HL-60/S4 treated with retinoic acid at 250 ng/mL for 4 days and 3 days (cell line): ENCODE measurements around the gene PACS2.

ENCODE experiments used
- in situ Hi-C: fragments of 300-500 bp; cut with MboI; formaldehyde crosslinking; loops from 2 replicates; pipeline ENCODE4 v1.7.0; 2022; ENCODE audit warnings: low sequenced_read_pairs

The PACS2 gene

DNA sequence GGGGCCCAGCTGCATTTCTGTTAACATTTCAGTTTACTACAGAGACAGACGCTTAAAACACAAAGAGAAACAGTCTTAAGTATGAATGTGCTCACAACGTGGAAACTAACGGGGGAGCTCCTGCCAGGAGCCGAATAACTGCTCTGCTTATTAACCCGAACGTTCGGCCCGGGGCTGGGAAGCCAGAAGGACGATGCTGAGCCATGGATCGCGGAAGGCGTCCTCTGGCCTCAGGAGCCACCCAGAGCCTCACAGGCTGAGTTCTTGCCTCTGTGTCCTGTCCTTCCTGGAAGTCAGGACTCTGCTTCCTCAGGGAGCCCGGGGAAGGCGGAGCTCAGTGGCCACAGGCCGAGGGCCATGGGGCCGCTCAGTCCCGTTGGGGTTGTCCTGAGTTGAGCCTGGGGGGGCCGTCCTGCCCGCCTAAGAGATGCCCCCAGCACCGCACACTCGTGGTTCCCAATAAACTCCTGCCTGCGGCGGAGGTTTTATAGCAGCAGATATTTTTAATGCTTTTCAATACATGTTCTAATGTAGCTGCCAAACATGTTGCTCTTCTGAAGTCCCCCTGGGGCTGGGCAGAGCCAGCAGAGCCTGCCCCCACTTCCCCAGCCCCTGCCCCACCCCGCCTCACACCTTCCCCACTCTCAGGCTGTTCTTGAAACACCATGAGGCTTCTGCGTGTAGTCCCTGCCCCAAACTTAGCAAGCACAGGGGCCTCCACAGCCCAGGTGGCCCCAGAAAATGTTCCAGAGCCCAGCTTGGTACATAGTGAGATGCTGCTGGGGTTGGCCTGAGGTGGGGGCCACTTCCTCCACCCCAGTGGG, 80.4 kb downstream of the PACS2 start:
- in situ Hi-C loops: no loop called here

DNA sequence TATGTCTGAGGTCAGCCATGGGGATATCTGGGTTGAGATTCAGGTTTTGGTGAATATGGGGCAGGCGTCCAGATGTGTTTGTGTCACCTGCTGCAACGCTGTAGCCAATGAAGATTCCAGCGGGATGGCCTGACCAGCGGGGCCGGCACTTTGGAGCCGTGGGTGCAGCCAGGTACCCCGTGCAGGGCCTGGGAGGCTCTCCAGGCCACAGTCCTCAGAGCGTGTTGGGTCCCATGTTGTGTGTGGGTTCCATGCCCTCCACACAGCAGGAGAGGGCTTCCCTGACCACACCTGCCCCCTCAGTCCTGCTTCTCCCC, 80.9 kb downstream of the PACS2 start:
- in situ Hi-C loops: no loop called here

DNA sequence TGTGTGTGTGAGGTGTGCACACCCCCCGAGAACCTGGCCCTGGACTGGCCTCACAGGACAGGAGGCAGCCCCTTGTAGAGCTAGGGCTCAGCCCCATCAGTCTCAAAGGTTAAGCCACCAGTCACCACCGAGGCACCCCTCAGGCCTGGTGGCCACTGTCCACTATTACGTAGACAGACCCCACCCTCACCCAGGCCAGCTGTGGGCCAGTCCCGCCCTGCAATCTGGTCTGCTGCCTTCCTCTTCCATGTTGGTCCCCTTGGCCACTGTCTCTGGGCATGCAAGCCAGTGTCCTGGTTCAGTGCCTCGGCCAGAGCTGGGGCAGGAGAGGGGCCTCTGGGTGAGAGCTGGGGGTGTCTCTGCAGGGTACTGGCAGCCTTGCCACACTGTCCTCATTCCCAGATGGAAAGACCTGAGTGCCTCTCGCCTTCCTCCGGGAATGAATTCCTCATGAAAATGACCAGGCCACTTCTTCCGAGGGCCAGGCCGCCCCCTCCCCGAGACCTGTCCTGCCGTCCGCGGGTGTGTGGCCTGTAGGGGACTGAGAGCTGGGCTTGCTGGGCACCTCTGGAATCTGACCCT, 82.9 kb downstream of the PACS2 start:
- in situ Hi-C loops: no loop called here

DNA sequence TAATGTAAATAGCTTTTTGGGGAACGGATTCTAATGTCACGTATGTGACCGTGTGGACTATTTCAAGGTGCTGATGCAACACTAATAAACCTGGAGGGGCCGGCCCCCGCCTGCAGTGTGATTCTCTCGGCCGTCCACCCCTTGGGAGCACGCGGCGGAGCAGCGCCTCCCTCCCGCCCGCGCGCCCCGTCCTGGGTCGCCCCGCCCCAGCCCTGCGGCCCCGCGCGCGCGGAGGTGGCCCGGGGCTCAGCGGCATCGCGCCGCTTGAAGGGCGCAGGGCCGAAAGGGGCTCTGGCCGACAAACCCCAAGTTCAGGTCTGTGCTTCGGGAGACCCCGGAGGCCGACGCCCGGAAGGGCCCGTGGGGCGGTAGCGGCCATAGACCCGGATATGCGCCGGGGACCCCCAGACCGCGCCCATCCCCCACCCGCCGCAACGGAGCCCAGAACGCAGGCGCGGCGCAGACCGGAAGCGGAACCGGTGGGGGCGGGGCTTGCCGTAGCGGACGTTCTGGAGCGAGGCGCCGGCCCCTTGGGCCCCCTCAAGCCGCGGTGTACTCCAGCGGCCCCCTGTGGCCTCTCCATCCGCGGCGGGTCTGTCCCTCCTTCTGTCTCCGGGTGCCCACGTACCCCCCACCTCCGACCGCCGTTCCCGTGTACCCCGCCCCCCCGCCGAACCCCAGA, 83.6 kb downstream of the PACS2 start, which contains the start of gene TEX22:
Gene TEX22, plus strand, starts transcription at position 495 of the 682 bp plus-strand sequence. CDS start 803 bp downstream, outside the sequence.
- in situ Hi-C loops: no loop called here

DNA sequence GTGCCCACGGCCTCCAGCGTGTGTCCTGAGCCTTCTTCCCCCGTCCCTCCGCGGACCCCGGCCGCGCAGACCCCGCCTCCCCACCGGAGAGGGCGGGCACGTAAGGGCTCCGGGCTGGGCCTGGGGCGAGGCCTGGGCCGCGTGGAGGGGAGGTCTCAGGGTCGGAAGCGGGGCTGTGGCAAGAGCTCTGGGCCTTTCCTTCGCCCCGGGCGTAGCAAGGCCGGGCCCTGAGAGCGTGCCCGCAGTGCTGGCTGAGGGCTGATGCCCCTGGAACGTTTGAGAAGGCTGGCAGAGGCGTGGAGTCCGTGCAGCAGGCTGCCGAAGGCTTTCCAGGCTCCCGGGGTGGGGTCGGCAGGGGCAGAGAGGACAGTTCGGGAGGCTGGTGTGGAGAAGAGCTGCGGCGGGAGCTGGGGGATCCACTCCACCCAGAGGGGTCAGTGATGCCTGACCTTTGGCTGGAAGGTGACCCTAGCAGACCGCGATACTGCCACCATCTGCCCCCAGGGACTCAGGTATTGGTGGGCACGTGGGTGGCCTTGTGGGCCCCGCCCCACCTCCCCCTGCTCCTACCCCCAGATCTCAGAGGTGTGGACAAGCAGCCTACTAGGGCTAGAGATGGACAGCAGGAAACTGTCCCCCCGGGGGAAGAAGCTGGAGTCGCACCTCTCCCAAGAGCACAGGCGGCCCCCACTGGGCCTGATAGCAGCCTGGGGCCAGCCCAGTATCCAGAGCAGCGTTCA, 84.3 kb downstream of the PACS2 start:
- in situ Hi-C loops: no loop called here

DNA sequence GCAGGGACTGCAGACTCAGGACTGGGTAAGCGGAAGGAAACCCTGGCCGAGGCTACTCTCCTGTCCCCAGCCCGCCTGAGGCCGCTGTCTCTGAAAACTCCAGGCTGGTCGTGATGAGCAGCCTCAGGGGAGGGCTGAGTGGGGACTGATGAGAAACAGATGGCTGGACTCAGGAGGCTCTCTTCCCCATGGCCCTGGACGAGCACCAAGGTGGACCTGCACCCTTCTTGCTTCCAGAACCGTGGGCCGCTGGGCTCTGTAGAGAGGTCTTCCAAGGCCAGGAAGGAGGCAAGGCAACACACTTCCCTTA, 84.9 kb downstream of the PACS2 start:
- in situ Hi-C loops: no loop called here

DNA sequence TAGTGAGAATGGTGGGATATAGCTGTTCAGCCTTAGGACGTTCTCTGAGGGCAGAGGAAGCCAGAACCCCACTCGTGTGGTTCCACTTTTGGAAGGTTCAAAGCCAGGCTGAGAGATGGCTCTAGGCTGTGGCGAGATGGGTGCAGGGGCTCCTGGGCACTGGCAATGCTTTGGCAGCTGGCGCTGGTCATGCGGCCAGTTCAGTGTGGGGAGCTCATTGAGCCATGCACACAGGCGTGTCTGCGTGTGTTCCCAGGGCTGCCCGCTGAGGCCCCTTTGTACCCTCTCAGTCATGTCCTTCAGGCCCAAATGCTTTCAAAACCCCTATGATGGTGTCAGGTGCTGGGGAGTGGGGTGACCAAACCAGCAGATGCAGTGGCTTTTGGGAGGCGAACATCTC, 85.5 kb downstream of the PACS2 start:
- in situ Hi-C loops: no loop called here

DNA sequence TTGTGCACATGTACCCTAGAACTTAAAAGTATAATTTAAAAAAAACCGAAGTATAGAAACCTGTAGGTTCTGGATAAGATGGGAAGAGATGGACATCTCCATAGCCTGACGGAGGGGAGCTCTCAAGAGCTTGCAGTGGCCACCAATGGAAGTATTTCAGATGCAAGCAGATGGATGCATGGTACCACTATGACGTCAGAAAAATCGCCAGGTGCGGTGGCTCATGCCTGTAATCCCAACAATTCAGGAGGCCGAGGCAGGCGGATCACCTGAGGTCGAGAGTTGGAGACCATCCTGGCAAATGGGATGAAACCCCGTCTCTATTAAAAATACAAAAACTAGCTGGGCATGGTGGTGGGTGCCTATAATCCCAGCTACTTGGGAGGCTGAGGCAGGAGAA, 87.2 kb downstream of the PACS2 start:
- in situ Hi-C loops: no loop called here

DNA sequence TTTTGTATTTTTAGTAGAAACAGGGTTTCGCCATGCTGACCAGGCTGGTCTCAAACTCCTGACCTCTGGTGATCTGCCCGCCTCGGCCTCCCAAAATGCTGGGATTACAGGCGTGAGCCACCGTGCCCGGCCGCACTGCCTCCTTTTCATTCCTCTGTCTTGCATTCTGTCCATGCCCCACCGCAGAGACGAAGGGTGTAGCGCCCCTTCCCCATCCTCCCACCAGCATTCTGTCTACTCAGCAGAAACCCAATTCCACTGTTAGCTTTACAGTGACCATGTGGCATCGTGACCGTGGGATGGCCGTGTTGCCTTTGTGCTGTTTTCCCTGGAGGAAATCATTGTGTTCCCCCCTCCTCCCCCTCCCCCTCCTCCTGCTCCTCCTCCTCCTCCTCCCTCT, 94.0 kb downstream of the PACS2 start:
- in situ Hi-C loops: no loop called here

DNA sequence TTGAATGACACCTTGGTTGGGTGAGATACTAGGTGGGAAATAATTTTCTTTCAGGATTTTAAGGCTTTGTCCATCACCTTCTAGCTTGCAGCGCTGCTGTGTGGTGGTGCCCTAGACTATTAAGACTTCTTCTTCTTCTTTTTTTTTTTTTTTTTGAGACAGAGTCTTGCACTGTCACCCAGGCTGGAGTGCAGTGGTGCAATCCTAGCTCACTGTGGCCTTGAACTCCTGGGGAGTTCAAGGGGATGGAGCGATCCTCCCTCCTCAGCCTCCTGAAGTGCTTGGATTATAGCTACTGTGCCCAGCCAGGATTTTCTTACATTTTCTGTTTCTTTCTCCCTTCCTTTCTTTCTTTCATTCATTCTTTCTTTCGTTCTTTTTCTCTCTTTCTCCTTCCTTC, 94.8 kb downstream of the PACS2 start:
- in situ Hi-C loops: no loop called here

DNA sequence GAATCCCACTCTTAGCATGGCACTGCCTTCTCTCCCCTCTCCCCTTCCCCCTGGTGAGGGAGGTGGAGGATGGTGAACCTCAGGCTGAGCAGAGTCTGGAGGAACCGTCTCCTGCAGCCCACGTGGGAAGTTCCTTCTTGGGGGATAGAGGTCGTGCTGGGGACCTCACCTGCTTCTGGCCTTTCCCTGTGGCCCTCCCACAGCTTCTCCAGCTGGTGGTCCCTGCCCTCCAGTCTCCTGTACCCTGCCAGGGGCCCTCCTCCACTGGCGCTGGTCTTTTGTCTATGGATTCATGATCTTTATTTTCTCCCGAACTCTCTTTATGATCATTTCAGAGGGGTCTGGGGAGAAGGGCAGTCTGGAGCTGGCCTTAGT, 96.1 kb downstream of the PACS2 start:
- in situ Hi-C loops: no loop called here

DNA sequence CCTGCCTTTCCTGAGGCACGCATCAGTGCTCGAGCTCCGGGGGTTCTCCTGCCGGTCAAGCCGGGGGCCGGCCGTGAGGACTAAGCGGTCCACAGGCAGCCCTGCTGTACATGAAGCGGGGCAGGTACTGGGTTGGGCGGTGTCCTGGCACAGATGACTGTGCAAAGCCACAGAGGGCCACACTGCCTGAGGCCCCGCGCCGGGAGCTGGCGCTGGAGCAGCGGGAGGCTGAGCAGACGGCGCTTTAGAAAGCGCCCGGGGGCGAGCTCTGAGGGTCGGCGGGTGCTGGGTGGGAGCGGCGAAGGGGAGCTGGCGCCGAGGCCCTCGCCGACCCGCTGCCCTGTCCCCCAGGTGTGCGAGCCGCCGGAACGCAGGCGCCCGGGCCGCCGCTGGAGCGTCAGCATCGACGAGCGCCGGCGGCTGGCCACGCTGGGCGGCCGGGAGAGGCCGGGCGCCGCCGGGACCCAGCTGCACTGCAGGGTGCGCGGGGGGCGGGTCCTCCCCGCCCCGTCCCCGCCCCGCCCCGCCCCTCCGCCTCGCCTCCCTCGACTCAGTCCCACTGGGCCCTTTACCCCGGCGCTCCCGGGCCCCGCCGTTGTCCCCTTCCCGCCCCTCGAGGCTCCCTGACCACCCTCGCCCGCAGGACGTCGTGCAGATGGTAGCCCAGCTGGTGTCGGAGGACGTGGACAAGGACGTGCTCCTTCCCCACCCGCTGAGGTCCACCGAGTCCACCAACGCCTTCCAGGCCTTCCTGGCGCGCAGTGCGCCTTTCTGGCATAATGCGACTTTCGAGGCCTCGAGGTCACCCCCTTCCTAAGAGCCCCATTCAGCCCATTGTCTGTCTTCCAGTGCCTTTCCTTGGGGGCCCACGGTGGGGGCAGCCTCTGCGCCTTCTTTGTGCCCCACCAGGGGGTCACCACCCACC, 96.7 kb downstream of the PACS2 start:
- in situ Hi-C loops: no loop called here

DNA sequence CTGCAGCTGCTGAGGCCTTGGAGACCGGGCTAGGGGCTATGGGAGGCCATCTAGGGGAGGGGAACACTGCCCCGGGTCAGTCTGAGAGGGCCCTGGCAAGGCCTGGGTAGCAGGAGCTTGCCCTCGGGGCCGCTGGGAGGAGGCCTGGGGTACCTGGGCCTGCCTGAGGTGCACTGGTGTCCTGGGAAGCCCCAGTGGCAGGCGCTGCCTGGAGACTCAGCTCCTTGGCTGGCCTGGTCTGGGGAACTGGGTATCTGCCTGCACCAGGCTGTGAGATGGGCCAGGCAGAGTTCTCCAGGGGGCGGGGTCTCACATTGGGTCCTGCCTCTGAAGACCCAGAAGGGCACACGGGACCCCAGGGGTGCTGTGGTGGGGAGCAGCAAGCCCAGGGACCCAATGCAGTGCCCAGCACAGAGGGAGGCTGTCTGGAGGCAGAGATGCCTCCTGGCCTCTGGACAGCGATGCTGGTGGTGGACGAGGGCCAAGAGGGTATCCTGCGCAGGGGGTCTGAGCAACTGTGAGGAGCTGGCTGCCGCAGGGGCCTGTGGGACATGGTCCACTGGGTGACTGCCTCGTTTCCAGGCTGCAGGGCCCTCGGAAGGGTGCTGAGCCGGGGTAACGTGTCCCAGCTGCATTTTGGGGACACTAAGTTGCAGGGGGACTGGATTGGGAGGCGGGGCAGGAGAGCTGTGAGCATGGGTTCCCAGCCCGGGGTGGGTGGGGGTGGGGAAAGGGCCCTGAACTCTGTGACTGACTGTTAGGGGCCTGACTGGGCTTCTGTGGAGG, 97.6 kb downstream of the PACS2 start:
- in situ Hi-C loops: no loop called here

DNA sequence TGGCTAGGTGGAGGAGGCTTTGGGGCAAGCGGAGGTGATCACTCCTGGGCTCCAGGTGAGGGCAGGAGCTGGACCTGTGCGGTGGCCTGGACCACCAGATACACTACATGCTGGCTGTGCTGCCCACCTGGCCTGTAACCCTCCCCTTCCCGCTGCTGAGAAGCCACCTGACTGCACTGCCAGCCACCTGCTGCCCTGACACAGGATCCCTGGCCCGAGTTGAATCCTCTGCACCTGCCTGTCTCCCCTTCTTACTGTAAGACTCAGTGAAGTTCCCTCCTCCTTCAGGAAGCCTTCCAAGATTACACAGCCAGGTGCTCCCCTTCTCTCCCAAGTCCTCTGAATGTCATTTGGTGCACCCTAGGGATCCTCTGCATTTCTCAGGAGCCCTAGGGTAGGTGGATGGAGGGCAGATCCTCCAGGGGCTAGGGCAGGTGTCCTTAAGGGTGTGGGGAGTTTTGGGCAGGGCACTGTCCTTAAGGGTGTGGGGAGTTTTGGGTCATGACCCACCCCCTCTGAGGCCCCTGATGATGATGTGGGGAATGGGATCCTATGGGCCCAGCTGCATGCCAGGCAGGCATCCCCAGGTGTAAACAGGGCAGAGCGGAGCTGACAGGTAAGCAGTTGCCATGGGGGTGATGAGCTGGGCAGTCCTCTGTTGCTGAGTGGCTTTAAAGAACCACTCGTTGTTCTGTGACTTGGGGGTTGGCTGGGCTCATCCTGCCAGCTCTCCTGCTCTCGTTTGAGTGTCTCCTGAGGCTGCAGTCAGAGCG, 98.4 kb downstream of the PACS2 start:
- in situ Hi-C loops: no loop called here

DNA sequence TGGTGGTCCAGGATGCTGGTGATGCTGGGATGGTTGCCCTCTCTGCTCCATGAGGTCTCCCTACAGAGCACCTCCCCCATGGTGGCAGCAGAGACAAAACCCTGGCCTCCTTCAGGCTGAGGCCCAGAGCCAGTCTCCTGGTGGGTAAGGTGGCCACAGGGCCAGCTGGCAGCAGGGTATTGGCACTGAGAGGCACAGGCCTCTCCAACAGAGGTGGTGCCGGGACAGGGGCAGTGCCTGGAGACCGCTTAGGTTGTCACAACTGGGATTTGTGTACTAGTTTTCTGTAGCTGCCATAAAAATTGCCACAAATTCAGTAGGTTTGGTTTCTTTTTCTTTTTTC, 99.0 kb downstream of the PACS2 start:
- in situ Hi-C loops: no loop called here

DNA sequence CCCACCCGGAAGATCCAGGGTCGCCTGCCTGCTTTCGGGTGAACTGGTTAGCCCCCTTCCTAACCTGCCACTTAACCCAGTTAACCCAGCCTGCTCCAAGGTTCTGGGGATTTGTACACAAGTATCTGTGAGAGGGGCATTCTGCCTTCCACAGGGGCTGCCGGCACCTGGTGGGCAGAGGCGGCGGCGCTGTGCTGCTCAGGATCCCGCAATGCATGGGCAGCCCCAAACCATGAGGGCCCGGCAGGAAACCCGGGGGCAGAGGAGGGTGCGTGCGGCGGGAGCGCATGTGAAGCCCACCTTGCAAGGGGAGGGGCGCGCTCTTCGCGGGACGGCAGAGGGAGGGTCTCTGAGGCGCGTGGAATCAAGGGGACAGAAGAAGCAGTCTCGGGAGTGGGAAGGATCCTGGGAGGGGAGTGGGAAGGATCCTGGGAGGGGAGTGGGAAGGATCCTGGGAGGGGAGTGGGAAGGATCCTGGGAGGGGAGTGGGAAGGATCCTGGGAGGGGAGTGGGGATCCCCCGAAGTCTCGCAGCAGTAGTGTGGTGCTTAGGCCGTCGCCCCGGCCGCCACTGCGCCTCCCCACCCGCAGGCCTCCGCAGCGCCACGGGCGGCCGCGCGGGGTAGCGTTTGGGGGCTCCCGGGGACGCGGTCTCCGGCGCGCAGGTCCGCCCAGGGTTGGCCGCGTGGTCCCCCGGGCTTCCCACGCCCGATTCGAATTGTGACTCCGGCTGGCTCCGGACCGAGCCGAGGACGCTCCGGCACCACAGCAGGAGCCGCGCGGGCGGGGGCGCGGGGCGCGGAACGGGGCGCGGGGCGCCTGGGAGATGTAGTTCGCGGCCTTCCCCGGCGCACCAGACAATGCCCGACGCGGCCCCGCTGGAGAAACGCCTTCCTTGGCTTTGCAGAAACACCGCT, 100.2 kb downstream of the PACS2 start:
- in situ Hi-C loops: no loop called here

DNA sequence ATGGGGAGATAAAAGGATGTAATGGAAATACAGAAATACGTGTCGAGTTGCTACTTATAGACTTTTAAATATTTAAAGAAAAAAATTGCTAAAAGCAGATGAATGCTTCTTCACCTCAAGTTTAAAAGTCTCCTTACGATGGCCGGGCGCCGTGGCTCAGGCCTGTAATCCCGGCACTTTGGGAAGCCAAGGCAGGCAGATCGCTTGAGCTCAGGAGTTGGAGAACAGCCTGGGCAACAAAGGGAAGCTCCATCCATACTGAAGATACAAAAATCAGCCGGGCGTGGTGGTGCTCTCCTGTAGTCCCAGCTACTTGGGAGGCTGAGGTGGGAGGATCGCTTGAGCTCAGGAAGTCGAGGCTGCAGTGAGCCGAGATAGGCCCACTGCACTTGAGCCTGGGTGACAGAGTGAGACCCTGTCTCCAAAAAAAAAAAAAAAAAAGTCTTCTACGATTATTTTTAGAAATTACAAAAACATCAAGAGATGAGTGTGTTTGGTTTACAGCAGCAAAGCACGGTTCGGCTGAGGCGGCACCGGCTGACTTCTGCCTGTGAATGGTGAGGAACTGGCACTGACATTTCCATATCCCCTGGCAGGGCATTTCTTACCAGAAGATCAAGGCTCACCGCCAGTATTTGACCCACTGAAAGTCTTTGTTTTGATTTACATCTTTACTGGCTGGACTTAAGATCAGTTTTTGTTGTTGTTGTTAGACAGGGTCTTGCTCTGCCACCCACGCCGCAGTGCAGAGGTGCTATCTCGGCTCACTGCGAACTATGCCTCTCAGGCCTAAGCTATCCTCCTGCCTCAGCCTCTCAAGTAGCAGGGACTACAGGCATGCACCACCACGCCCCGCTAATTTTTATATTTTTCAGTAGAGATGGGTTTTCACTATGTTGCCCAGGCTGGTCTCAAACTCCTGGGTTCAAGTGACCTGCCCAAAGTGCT, 101.2 kb downstream of the PACS2 start:
- in situ Hi-C loops: no loop called here
